Loucy (cell line): ENCODE results near the gene ACTR3C.

Experiments used
- H2AFZ ChIP-seq: fragments of 200-600 bp; sonication (generic); 2 replicates; pipeline ENCODE4 v1.6.0; 2016; ENCODE audit warnings: antibody characterized with exemption, mild to moderate bottlenecking, low read length, moderate library complexity
- H3F3A ChIP-seq: fragments of 200-600 bp; 2 replicates; pipeline ENCODE4 v1.6.0; 2016; ENCODE audit warnings: antibody characterized with exemption, low read depth, mild to moderate bottlenecking
- H3K27me3 ChIP-seq: fragments of 200-600 bp; sonication (generic); 2 replicates; pipeline ENCODE4 v1.6.1; 2014; ENCODE audit warnings: low read length, mild to moderate bottlenecking; ENCODE audit not compliant: insufficient read depth, poor library complexity, severe bottlenecking
- H3K36me3 ChIP-seq: fragments of 200-600 bp; sonication (generic); 2 replicates; pipeline ENCODE4 v1.6.1; 2016; ENCODE audit warnings: low read length; ENCODE audit not compliant: insufficient read depth
- H3K4me1 ChIP-seq: fragments of 200-600 bp; sonication (generic); 2 replicates; pipeline ENCODE4 v1.5.1; 2014; ENCODE audit warnings: low read length, mild to moderate bottlenecking; ENCODE audit not compliant: insufficient read depth, poor library complexity, severe bottlenecking
- H3K4me2 ChIP-seq: fragments of 200-600 bp; sonication (generic); 2 replicates; pipeline ENCODE4 v1.6.0; 2014; ENCODE audit warnings: antibody characterized with exemption, low read length, low read depth, mild to moderate bottlenecking; ENCODE audit not compliant: poor library complexity, severe bottlenecking
- H3K4me3 ChIP-seq: fragments of 200-600 bp; sonication (generic); 2 replicates; pipeline ENCODE4 v1.5.1; 2014; ENCODE audit warnings: low read length, mild to moderate bottlenecking, mixed read lengths; ENCODE audit not compliant: poor library complexity, severe bottlenecking
- H3K79me2 ChIP-seq: fragments of 200-600 bp; sonication (generic); 2 replicates; pipeline ENCODE4 v1.6.1; 2014; ENCODE audit warnings: low read length; ENCODE audit not compliant: insufficient read depth
- H3K9ac ChIP-seq: fragments of 200-600 bp; sonication (generic); 2 replicates; pipeline ENCODE4 v1.6.0; 2014; ENCODE audit warnings: mild to moderate bottlenecking, low read depth, low read length, moderate library complexity; ENCODE audit not compliant: poor library complexity, severe bottlenecking
- H3K9me2 ChIP-seq: fragments of 200-600 bp; sonication (generic); replicated peaks from 2 replicates; pipeline ENCODE4 v1.6.1; 2016; ENCODE audit warnings: low read depth, low read length, mixed read lengths
- H3K9me3 ChIP-seq: fragments of 200-600 bp; sonication (generic); 2 replicates; pipeline ENCODE4 v1.6.1; 2014; ENCODE audit warnings: mild to moderate bottlenecking, antibody characterized with exemption, low read length, low read depth; ENCODE audit not compliant: insufficient read depth
- H4K20me1 ChIP-seq: fragments of 200-600 bp; sonication (generic); 2 replicates; pipeline ENCODE4 v1.6.0; 2014; ENCODE audit warnings: antibody characterized with exemption, low read length, mild to moderate bottlenecking; ENCODE audit not compliant: insufficient read depth, poor library complexity, severe bottlenecking
- CTCF ChIP-seq: fragments of 200-600 bp; sonication (generic); conservative IDR thresholded peaks from 2 replicates; pipeline ENCODE4 v1.5.1; 2014; ENCODE audit warnings: mild to moderate bottlenecking, antibody characterized with exemption, low read length
- EZH2phosphoT487 ChIP-seq: fragments of 200-600 bp; IDR thresholded peaks from 2 replicates; pipeline ENCODE4 v1.6.1; 2018; ENCODE audit warnings: antibody characterized with exemption, mild to moderate bottlenecking, moderate library complexity, borderline replicate concordance

The ACTR3C gene

DNA sequence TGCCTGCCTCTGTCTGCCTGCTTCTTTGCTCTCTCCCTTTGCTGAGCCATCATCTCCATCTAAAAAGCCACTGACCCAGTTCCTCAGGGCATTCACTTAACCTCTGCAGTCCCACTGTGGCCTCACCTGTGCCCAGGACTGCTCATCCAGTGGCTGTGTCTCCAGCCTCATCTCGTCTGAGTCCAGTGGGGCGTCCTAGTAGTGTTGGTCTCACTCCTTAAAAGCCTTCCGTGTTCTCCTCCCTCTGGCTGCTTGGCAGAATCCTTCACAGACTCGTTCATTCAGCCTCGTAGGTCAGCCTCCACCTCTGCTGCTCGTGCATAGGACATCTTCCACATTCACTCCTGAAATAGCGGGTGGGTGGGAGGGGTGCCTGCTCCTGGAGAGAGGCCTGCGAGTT lies 10.8 kb upstream of the ACTR3C start:
- H3K36me3 ChIP-seq: peaks cover 43% of the 10 kb centered on the region; the same call in 1 of the 2 replicates
- H3K9ac ChIP-seq: no peak overlapping the region
- H2AFZ ChIP-seq: no peak overlapping the region
- no peaks in the 10 kb centered on the region for H3K9me2 ChIP-seq
- H3K4me3 ChIP-seq: no peak overlapping the region
- peaks cover 10% of the 10 kb centered on the region; the same call in 1 of the 2 replicates for H3K79me2 ChIP-seq
- H4K20me1 ChIP-seq: no peaks in the 10 kb centered on the region
- H3K9me3 ChIP-seq: no peaks in the 10 kb centered on the region
- no peaks in the 10 kb centered on the region for H3K4me1 ChIP-seq
- H3K27me3 ChIP-seq: no peaks in the 10 kb centered on the region
- TF ChIP-seq CTCF: no peak
- no peak for TF ChIP-seq EZH2phosphoT487
- no peaks in the 10 kb centered on the region for H3F3A ChIP-seq
- H3K4me2 ChIP-seq: no peak overlapping the region

DNA sequence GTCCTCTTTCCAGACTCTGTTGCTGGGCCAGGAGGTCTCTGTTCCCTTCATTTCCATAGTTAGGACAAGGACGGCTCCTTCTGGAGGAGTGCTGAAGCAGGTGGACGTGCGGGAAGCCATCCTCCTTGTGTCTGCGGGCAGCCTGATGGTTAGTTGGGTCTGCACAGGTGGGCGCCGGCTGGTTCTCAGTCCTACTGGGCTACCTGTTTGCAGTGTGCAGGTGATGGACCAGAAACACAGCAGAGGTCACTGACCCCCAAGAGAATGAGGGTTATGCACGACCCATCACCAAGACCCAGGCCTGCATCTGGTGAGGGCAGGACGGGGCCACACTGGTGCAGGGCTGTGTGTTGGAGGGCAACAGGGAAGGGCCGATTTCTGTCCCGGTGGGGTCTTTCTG lies 10.3 kb upstream of the ACTR3C start:
- H3K4me1 ChIP-seq: no peaks in the 10 kb centered on the region
- no peaks in the 10 kb centered on the region for H4K20me1 ChIP-seq
- no peak overlapping the region for H2AFZ ChIP-seq
- peaks cover 14% of the 10 kb centered on the region; the same call in 1 of the 2 replicates for H3K79me2 ChIP-seq
- H3K27me3 ChIP-seq: no peaks in the 10 kb centered on the region
- no peaks in the 10 kb centered on the region for H3K9me2 ChIP-seq
- H3K4me3 ChIP-seq: no peak overlapping the region
- peaks cover 47% of the 10 kb centered on the region; the same call in 1 of the 2 replicates for H3K36me3 ChIP-seq
- no peaks in the 10 kb centered on the region for H3F3A ChIP-seq
- no peak overlapping the region for H3K9ac ChIP-seq
- no peaks in the 10 kb centered on the region for H3K9me3 ChIP-seq
- no peak for TF ChIP-seq EZH2phosphoT487
- TF ChIP-seq CTCF: no peak
- no peak overlapping the region for H3K4me2 ChIP-seq

- Histone ChIP-seq H4K20me1 (peaks cover 2% of the 10 kb centered on the region), H3K79me2 (peaks cover 21% of the 10 kb centered on the region; the same call in 1 of the 2 replicates), H3K27me3 (no peaks in the 10 kb centered on the region), H3K4me3 (no peak overlapping the region), H3K4me1 (peaks cover under 1% of the 10 kb centered on the region), H3F3A (no peaks in the 10 kb centered on the region), H3K9me2 (no peaks in the 10 kb centered on the region), H2AFZ (no peak overlapping the region), H3K9me3 (no peaks in the 10 kb centered on the region), H3K9ac (no peak overlapping the region), H3K36me3 (peaks cover 49% of the 10 kb centered on the region), H3K4me2 (no peak overlapping the region)
- TF ChIP-seq CTCF (no peak), EZH2phosphoT487 (no peak)
Observed at GRCh38 chr7:150332852-150333635, 9.7 kb upstream of the ACTR3C start.
